HG03354 (cell line): ENCODE data around the gene RNF41.
A peak's percentile ranks its signal among the peaks of the same experiment; 100 is the strongest.
"Not testable (repeated sequence)": the region's sequence is repeated elsewhere in the genome, so short reads cannot be mapped to it uniquely, and the experiment has no call there.

ENCODE experiments used
- ATAC-seq: cut with Tn5 transposase; IDR thresholded peaks from one replicate; pipeline ENCODE4 v1.9.1; 2021; ENCODE audit warnings: mild to moderate bottlenecking; ENCODE audit not compliant: unreplicated experiment, poor library complexity, severe bottlenecking

Gene RNF41

DNA sequence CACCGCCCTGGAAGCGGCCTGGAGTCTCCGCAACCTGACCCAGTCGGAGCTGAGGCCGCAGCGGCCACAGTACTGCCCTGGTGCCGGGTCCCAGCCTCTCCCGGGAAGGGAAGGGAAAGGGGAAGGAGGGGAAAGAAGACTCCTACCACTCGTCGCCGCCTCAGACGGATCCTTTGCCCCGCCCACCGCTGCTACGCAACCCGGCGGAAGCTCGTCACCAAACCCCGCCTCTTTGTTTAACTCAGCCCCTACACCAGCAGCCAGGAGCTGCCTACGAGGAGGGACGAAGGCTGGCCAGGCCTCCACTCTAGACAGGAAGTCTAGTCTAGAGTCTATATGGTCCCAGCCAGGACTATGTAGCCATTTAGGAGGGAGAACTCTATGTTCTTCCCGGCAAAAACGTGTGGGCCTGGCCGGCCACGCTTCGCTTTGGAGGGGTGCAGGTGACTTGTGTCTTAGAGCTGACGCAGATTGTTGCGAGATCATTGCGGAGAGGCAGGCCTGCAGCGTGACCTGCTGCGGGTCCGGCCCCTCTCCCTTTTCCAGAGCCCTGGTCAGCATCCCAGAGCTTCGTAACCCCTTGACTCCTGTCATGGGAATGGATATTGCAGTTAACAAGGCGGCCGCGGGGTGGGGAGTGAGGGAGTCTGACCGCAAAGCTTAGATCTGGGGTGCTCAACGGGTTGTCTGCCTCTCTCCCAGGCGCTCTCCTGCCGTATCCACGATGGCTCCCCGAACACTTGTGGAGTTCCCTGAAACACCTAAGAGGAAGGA, at the start of gene RNF41:
Gene RNF41, minus strand, starts transcription at position 166 of the 774 bp plus-strand sequence. CDS start 7,875 bp downstream, outside the sequence.
- ATAC-seq = peak; percentile 84

DNA sequence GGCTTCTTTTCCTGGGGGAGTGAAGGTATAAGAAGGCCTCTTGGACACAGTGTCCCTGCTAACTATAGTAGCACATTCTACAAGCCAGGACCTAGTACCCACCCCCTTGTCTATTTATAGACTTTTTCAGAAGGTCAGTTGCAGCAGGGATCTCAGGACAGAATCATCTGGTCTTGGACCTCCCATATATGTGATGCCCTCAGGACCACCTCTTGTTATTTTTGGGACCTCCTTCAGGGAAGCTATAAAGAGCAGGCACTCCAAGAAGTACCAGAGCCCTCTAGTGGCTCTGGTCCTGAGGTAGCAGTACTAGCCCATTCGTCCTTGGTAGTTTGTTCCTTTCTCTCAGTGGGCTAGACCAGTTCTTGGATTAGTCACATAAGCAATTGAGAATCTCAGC, 49.3 kb upstream of the RNF41 start:
- no peak for ATAC-seq

DNA sequence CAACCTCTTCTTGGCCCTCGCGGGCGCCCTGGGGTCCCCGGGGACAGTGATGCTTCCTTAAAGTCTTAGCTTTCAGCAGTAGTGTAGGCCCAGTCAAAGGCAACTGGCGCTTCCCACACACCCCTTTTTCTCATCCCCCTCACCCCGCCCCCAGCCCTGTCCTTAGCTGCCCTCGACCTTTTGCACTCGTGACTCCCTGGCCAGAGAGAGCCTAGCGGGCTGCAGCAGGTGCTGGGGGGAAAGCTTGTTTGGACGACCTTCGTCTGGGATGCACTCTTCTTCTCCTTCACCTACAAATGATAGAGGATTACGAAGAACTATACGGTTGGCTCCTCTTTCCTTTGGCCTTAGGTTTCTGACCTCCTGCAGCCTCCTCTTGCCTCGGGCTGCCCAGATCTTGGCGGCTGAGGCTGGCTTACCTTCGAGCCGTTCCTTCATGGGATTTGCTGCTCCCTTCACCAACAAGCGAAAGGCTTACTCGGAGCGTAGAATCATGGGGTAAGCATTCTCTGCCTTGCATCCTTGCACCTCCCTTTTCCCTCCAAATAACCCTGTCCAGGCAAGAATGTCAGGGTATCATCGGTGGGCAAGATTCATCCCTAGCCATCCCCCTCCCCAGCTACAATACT, 45.8 kb upstream of the RNF41 start:
- ATAC-seq = peak; percentile 1

DNA sequence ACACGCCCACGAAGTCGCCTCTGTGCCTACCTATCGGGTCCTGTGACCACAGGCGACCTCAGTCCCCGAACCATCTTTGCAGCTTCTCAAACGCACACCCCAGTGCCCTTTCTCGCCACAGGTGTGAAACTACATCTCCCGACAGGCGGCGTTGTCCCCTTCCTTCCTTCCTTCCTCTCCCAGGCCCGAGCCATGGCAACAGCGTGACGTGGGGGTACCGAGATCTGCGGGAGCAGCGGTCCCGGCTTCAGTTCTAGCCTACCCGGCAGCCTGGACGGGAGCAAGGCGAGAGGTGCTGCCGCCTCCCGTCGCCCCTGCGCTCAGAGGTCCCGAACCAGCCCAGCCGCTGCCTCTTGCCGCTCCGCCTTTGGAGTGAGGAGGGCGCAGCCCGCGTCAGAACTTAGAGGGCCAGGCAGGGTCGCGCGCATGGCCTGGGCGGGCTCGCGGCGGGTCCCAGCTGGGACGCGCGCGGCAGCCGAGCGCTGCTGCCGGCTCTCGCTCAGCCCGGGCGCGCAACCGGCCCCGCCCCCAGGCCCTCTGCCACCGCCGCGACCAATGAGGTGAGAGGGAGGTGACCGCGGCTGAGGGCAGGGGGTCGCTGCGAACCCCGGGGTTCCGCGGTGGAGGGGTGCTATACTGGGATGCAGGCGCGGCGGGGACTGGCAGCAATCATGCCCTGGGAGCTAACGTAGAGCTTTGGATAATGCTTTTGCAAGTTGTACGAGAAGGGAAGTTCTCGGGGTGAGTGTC, 45.1 kb upstream of the RNF41 start, which contains the start of gene COQ10A:
Gene COQ10A, plus strand, starts transcription at position 250 of the 750 bp plus-strand sequence. Its CDS starts 177 bp downstream, at position 427.
- ATAC-seq = peak; percentile 93

DNA sequence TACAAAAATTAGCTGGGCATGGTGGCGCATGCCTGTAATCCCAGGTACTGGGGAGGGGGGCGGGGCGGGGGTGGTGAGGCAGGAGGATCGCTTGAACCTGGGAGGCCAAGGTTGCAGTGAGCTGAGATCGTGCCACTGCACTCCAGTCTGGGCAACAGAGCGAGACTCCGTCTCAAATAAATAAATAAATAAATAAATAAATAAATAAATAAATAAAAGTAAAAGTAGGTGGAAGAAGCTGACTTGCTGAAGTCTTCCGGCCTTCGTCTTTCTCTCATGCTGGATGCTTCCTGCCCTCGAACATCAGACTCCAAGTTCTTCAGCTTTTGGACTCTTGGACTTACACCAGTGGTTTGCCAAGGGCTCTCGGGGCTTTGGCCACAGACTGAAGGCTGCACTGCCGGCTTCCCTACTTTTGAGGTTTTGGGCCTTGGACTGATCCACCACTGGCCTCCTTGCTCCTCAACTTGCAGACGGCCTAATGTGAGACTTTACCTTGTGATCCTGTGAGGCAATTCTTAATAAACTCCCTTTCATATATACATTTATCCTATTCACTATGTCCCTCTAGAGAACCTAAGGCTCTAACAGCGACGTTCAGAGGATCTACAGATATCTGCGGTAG, 44.5 kb upstream of the RNF41 start:
- not testable (repeated sequence) for ATAC-seq

DNA sequence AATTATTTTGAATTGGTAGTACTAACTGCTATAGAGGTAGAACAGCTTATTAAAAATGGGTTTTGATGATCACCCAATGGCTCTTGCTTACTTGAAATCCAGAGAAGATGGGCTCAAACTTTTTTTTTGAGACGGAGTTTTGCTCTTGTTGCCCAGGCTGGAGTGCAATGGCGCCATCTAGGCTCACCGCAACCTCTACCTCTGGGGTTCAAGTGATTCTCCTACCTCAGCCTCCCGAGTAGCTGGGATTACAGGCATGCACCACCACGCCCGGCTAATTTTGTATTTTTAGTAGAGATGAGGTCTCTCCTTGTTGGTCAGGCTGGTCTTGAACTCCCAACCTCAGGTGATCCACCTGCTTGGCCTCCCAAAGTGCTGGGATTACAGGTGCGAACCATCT, 41.2 kb upstream of the RNF41 start:
- ATAC-seq = not testable (repeated sequence)

DNA sequence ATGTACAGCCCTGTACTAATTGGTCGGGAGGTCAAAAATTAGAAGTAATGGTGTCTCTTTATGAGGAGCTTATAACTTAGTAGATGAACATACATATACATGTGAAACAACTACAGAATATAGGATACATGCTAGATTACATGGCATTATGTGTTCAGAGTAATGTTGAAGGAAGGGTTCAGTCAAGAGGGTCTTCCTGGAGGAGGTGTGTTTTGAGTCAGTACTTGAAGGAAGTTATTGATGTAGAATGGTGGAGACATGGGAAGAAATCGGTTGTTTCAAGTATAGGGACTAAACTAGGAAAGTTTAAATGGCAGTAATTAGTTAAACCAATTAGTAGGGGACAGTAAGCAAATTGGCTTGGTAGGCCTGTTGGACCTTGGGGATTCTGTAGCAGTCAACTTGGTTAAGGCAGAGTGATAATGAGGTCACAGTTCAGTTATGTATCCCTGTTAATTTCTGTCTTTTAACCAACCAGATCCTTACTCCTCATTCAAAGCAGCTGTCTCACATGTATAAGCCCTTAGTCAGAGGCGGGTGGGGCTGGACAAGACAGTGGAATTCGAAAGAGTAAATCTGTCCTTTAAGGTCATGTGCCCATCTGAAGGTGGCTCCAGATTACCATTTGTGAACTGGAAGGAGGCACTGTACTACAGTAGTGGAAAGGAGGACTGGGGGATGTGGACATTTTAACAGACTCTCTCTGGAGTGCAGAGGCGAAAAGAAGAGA, 39.9 kb upstream of the RNF41 start:
- no peak for ATAC-seq

DNA sequence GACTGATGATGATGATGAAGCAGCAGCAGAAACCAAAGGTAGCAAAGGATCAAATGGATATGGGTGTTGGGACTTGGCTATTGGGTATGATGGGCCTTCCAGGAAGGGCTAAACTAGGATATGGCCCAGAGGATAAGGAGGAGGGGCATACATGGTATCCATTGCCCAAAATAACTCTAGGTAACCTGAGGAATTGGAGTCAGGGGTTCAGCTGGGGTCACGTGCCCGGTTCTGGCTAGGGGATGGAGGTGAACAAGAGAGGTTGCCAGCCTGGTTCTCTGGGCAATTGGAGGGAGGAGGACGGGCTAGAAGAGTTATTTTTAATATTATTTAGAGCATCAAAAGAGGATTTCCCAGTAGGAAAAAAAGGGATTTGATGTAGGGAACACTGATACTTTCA, 39.2 kb upstream of the RNF41 start:
- no peak for ATAC-seq

DNA sequence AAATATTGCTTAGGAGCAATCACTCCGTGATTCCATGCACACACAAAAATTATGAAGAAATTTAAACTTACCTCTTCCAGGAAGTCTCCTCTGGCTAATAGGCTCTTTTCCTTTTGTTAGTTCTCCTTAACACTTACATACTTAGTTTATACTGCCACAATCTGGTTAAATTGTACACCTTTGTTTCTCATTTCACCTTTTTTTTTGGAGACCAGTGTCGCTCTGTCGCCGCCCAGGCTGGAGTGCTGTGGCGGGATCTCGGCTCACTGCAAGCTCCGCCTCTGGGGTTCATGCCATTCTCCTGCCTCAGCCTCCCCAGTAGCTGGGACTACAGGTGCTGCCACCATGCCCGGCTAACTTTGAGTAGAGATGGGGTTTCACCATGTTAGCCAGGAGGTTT, 38.7 kb upstream of the RNF41 start:
- no peak for ATAC-seq

DNA sequence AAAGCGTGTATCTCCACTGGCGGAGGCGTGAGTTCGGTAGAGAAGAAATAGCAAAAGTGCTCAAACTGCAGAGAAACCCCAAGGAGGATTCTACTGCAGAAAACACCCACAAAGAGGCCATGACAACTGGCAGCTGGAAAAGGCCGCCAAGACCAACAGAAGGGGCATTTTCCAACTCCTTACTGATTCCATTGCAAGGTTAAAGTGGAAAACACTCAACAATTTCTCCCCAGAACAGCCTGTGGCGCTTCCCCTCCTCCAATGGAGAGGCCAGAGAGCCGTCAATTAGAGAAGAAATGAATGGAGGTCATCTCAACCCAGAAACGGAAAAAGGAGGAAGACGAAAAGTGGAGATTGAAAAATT, 37.1 kb upstream of the RNF41 start:
- no peak for ATAC-seq

DNA sequence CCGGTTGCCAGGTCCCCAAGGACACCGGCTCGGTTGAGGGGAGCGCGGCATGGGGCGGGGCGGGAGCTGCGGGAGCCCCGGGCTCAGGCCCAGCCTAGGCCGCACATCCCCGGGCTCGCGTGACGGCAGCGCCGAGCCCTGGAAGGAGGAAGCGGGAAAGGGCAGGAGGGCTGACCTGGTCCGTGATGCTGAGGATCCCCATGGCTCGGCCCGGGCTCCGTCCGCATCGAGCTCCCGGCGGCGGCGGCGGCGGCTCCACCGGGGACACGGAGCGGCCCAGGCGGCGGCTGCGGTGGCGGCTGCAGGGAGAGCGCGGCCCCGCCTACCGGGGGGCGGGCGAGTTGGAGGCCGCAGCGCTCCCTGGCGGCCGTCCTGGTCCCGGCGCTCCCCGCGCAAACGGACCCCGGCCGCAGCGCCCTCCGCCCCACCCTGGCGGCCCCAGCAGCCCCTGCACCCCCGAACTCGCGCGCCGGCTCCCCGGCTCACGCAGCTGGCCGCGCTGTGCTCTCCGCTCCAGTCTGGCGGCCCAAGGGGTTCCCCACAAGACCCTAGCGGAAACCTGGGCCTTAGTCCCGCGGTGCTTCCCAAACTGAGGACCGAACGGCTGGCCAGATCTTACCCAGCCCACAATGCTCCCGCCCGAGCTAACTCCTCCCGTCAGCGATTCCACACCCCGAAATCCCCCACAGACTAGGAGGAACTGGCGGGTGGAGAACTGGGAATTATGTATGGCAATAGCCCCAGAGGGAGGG, 36.5 kb upstream of the RNF41 start, which contains the start of gene ANKRD52:
Gene ANKRD52, minus strand, starts transcription at position 317 of the 752 bp plus-strand sequence. Its CDS starts 115 bp downstream, at position 202.
- peak; percentile 95 for ATAC-seq

DNA sequence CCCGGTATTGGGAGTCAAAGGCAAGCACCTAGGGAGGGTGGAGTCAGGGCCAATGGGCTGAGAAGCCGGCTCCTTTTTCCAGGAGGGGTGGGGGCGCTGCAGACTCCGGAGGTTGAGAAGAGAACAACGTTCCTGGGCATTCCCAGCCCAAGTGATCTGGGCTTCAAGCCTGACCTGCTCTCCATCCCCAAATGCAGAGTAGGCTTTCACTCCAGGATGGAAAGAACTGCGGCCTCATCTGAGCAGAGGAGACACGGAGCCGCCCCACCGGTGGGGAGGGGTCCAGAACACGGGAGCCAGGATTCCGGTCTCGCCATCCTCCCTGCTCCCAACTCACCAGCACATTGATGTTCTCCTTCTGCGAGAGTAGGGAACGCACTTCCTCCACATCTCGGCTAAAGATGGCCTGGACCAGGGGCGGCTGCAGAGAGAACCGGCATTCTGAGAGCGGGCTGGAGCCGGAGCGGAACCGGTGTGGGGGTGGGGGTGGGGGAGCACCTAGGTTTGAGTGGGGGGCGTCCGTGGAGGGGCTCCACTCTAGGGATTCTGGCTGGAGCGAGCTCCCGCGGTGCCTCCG, 35.9 kb upstream of the RNF41 start:
- no peak for ATAC-seq

DNA sequence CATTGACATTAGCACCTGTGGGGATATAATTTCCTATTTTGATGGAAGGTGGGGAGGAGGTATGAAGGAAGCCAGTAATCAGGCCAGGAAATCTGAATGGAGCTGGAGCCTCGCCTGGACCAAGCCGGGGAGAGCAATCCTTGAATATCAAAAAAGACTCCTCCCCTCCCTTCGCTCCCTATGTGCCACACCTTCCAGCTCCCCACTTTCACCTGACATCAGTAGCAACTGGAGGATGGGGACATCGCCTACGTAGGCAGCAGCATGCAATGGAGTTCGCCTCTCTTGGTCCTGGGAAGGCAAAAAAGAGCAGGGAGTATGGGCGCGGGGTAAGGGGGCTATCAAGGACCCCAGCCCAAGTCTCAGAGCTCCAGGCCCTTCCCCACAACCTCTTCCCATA, 35.3 kb upstream of the RNF41 start:
- ATAC-seq = no peak

DNA sequence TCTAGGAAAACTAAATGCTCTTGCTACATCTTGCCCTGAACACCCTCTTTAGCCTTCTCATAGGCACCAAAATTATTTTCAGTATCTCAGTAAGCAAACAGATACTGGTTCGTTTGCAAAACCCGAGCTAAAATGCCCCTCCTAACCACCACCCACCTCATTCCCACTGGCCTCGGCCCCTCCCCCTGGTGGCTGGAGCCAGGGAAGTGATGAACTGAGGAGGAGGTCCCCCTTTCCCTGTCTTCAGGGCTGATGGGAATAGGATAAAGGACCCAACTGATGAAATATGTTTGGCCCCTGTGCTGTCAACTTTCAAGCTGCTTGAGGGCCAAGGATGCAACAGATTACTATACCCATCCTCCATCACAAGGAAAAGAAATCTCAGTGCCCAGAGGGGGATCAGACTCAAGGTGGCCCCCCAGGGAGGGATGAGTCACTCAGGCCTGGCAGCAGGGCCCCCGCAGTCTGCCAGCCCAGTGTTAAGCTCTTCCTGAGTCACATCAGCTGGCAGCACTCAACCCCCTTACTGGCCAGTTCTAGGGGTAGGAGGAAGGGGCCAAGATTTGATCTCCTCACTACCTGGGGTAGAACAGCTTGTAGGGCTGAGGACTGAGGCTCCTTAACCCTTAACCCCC, 34.7 kb upstream of the RNF41 start:
- ATAC-seq = no peak

DNA sequence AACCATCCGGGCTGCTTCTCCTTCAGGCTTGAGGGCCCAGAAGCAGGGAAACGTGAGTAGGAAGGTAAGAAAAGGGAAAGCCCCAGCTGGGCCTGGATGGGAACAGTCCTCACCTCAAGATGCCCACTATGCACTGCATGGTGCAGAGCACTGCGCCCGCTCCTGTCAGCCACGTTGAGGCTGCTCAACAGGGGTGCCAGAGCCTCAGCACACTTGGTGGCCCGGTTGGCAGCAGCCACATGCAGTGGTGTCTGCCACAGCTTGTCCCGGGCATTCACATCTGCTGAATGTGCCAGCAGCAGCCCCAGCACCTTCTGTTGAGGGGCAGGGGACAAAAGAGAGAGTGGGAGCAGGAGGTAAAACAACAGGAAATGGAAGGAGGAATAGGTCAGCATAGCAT, 33.9 kb upstream of the RNF41 start:
- no peak for ATAC-seq

DNA sequence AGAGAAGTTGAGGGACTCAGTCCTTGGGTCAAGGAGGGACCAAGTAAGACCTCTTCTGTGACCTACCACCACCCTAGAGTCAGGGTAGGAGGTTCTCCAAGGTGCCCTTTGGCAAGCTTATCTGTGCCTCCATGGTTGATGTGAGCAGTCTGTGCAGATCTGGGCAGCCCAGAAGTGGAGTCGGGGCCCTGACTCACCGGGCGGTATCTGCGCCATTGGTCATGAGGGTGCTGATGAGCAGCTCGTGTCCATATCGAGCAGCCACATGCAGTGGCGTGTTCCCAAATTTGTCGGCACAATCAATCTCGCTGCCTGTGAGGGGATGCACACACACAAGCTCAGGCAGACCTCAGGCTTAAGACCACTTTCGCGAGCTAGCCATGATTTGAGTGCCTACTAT, 31.4 kb upstream of the RNF41 start:
- no peak for ATAC-seq

DNA sequence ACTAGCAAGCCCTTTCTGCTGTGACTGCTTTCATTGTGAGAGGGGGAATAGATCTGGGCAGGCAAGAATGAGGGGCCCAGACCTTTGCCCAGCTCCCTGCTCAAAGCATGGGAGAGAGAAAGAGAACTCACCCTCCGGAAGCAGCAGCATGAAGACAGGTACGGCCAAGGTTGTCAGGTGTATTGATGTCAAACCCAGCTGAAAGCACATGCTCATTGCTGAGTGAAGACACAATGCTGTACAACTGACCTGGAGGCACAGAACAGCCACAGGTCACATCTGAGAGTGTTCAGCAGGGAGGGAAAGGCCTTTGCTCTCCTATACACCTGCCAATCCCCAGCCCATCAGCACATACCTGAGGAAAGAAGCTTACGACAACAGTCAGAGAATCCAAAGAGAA, 30.9 kb upstream of the RNF41 start:
- ATAC-seq = no peak

DNA sequence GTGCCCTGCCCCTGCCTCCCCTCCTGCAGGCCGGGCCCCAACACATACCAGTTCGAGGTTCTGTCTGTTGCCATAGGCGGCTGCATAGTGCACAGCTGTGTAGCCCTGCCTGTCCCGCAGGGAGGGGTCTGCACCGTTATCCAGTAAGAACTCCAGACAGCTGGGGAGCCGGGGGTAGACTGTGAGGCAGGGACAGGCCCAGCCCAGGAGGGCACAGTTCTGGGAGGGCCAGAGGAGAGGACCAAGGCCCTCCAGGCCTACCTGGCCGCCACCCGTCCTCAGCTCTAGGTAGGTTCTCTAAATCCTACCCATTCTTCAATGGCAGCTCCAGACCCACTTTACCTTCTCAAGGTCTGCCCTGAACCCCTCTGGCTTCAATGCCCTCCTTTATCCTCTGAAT, 27.0 kb upstream of the RNF41 start:
- no peak for ATAC-seq
